GOT3 (cell line): Measurements from ENCODE around the gene TMEM69.
"Not testable (repeated sequence)": the region's sequence is repeated elsewhere in the genome, so short reads cannot be mapped to it uniquely, and the experiment has no call there.

Source experiments
- DNase-seq: peaks from one replicate; lab custom pipeline; 2025; ENCODE audit warnings: mixed read lengths; lab: John Stamatoyannopoulos, UW

TMEM69 gene

GRCh38 chr1:45687754-45688740 is at the start of gene TMEM69:
TMEM69 (plus strand) TSS chr1:45688181; CDS start chr1:45691069, 2,888 bp downstream.
- peak; percentile 36 for DNase-seq

- no peak for DNase-seq
These were observed 47.7 kb upstream of the TMEM69 start for GRCh38 chr1:45640293-45640692.

GRCh38 chr1:45643321-45643720 is 44.7 kb upstream of the TMEM69 start:
- DNase-seq = no peak

GRCh38 chr1:45643978-45644377 is 44.0 kb upstream of the TMEM69 start:
- DNase-seq = no peak

- no peak for DNase-seq
These were observed 43.3 kb upstream of the TMEM69 start for GRCh38 chr1:45644661-45645060.

GRCh38 chr1:45647248-45648021 is 40.5 kb upstream of the TMEM69 start:
- DNase-seq = no peak

- DNase-seq = no peak
These were observed 33.3 kb upstream of the TMEM69 start for GRCh38 chr1:45654540-45655280.

- no peak for DNase-seq
These were observed 31.3 kb upstream of the TMEM69 start for GRCh38 chr1:45656573-45657226.

GRCh38 chr1:45658171-45658570 is 29.8 kb upstream of the TMEM69 start:
- DNase-seq = no peak

- DNase-seq = no peak
These were observed 28.8 kb upstream of the TMEM69 start for GRCh38 chr1:45659222-45659621.

GRCh38 chr1:45660336-45660735 is 27.6 kb upstream of the TMEM69 start:
- no peak for DNase-seq

- DNase-seq = no peak
These were observed 21.1 kb upstream of the TMEM69 start for GRCh38 chr1:45666836-45667235.

GRCh38 chr1:45667321-45668111 is 20.5 kb upstream of the TMEM69 start:
- DNase-seq = no peak

GRCh38 chr1:45668526-45668925 is 19.5 kb upstream of the TMEM69 start:
- no peak for DNase-seq

GRCh38 chr1:45669379-45669778 is 18.6 kb upstream of the TMEM69 start:
- no peak for DNase-seq

GRCh38 chr1:45669859-45670655 is 17.9 kb upstream of the TMEM69 start:
- no peak for DNase-seq

GRCh38 chr1:45673956-45674355 is 14.0 kb upstream of the TMEM69 start:
- no peak for DNase-seq

GRCh38 chr1:45674478-45674877 is 13.5 kb upstream of the TMEM69 start:
- DNase-seq = no peak

GRCh38 chr1:45676553-45676952 is 11.4 kb upstream of the TMEM69 start:
- not testable (repeated sequence) for DNase-seq

GRCh38 chr1:45677751-45678245 is 10.2 kb upstream of the TMEM69 start:
- DNase-seq = no peak
